DMS153 (cell line): ENCODE measurements around the gene B3GLCT.
"Not testable (repeated sequence)": the region's sequence is repeated elsewhere in the genome, so short reads cannot be mapped to it uniquely, and the experiment has no call there.

Source experiments
- DNase-seq: peaks from one replicate; lab custom pipeline; 2025; lab: John Stamatoyannopoulos, UW

The B3GLCT gene

GRCh38 chr13:31184451-31184850, 15.3 kb upstream of the B3GLCT start:
- no peak for DNase-seq

DNA sequence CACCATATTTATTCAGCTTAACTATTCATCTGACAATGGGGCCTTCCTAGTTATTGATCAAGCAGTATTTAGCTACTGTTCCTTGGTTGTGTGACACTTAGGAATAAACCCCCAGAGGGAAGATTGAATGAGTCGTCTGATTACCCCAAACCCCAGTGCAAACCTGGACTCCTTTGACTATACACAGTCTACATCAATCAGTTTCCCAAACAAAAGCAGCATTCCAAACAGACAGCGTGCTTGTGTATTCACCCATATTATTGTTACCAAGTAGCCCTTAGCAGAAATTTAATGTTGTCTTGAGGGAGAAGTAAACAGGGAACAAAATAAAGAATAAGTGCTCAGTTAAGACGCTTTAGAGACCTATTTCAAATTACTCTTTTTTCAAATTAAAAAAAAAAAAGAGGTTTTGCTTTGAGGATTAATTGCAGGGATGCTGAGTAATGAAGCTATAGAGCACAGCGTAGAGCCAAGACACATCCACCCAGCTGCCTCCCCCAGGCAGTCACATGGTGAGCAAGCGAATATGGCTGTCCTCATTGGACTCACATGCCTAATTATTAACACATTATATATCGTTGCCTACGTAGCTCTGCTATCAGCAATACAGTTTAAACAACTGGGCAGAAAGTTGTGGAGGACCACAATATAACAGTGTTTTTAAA, 14.7 kb upstream of the B3GLCT start:
- no peak for DNase-seq

- DNase-seq: no peak
Observed at GRCh38 chr13:31191748-31192147, 8.0 kb upstream of the B3GLCT start.

DNA sequence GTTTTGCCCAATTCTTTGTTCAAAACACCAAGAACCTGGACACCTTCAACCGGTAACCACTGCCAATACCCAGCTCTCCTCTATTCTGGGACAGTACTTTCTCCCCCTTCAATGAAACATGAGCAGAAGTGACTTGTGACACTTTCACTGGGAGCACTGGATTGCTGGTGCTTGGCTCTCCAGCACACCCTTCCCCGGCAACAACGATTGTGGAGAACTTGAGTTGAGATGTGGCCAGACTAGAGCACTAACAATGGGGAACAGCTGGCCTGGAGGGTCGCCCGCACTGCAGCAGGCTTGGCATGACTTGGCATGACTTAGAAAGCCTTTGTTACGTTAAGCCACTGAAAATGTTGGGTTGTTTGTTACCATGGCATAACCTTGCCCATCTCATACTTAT, 7.5 kb upstream of the B3GLCT start:
- DNase-seq: no peak

GRCh38 chr13:31195616-31196015, 4.2 kb upstream of the B3GLCT start:
- no peak for DNase-seq

DNA sequence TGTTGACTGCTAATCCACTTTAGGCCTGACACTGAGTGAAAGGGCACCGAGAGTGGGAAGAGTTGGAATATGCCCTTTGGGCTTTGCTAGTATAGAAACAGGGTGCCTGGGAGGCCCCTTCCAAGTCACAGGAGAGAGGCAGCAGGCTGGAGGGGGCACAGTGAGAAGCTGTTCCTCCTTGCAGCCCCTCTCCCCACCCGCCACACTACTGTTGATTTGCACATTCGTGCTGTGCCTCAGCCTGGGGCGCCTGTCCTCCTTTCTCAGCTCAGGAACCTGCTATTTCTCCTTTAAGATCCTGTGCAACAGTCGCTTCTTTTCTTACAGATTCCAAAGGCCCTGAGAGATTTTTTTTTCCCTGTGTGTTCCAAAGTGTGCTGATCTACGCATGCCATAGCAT, 2.8 kb upstream of the B3GLCT start:
- no peak for DNase-seq

DNA sequence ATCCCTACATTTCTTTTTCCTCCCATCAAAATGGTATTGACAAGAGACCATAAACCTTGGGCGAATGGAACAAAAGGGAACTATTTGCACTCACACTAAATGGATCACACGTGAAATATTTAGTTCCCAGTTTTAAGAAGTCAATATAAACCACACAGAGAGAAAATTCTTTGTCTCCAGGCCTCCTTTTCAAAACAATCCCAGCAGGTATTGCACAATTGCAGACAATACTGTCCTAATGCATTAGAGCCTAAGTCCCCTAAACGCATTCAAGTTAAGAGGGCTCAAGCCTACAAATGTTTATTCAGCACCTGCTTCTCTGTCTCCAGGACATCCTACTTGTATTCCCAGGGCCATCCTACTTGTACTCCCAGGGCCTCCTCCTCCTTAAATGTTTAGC, 1.3 kb upstream of the B3GLCT start:
- DNase-seq: no peak

DNA sequence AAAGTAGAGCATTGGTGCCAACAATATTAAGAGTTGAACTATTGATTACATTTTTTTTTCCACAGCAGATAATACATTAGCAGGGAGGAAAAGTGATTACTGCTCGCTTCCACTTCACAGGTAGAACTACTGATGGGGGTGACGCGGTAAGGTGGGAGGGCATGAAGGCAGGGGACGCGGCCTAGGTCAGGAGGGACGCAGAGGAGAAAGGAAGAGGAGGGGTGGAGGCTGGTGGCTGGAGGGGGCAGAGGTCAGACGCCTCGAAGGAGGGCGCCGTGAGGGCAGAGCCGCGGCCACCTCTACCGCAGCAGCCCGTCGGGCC, 287 bp upstream of the B3GLCT start:
- DNase-seq: no peak

GRCh38 chr13:31200637-31200971, 829 bp downstream of the B3GLCT start:
- DNase-seq: no peak

DNA sequence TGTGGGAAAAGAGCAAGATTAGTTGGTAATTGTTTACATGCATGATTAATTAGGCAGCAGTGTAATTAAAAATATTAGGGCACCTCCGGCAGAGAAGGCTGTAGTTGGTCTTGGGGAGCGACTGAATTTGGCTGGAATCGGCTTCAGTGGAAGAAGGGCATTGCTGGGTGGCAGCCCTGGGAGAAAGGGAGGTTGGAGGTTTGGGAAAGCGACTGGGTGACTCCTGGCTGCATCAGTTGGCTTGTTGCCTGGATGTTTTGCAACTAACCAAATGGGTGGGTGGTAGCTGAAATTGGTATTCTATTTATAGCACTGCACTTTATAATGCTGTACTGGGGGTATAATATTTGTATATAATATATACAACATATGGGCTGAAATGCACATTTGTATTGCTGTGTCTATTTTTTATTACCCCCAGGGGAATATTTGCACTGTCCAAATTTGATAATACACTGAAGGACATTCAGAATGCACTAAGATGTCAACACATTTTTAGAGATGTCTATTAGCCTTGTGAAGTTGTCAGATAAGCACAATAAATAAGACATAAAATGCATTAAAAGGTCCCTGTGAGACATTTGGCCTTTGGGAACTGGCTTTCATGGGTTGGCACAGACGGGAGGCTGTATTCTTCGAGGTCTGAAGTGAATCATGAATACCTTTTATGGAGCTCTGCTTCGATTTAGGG, 1.7 kb downstream of the B3GLCT start:
- DNase-seq: no peak

GRCh38 chr13:31204592-31204991, 4.8 kb downstream of the B3GLCT start:
- DNase-seq: no peak

- no peak for DNase-seq
Observed at GRCh38 chr13:31207661-31208552, 8.1 kb downstream of the B3GLCT start.

- no peak for DNase-seq
Observed at GRCh38 chr13:31208559-31209122, 8.9 kb downstream of the B3GLCT start.

DNA sequence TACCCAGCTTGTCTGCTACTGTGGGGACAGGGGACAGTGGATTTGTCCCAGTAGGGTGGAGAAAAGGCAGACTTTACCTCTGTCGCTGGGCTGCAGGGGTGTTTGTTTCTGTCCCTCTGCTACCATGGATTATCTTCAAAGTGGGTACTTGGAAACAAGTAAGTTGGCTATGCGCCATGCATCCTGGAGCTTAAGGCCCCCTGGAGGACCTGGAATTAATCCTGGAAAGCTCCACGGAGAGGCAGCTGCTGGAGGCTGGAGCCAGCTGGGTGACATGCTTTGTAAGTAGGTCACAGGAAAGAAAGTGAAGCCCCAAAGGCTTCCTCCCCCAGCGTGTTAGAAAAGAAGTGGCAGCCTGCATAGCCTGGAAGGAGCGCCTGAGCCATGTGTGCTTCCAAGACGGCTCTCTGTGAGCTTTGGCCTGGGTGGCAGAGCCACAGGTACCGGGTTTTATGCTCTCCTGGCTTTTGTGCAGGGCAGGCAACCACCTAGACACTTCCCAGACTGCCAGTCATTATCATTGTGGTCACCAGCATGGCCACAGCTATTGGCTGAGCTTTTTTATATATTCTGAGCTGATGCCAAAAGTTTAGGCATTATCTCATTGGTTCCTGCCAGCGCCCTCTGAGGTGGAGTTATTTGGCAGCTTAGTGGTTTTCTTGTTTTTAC, 9.5 kb downstream of the B3GLCT start:
- peak; percentile 27 for DNase-seq

- no peak for DNase-seq
Observed at GRCh38 chr13:31209841-31210210, 10.1 kb downstream of the B3GLCT start.

GRCh38 chr13:31213651-31214289, 14.0 kb downstream of the B3GLCT start:
- no peak for DNase-seq

DNA sequence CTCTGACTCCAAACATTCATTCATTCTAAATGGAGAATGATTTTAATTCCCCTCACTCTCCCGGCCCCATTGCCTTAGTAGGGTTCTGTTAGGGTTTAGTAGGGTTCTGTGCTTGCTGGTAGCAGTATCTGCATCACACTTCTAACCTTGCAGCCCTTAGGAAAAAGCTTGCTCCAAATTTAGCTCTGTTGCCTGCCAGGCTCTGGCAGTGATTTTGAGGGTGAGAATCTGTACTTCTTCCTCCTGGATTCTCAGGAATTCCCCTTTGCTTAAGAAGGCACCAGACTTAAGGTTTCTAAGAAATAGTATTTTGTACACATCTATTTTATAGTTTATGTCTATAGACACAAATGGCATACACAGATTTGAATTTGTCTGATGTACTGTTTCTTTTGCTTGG, 14.7 kb downstream of the B3GLCT start:
- DNase-seq: no peak

DNA sequence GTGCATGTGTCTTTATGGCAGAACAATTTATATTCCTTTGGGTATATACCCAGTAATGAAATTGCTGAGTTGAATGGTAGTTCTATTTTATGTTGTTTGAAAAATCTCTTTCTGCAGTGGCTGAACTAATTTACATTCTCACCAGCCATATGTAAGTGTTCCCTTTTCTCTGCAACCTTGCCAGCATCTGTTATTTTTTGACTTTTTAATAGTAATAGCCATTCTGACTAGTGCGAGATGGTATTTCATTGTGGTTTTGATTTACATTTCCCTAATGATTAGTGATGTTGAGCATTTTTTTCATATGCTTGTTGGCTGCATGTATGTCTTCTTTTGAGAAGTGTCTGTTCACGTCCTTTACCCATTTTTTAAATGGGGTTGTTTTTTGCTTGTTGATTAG, 17.1 kb downstream of the B3GLCT start:
- DNase-seq: not testable (repeated sequence)

GRCh38 chr13:31219909-31220598, 20.3 kb downstream of the B3GLCT start:
- no peak for DNase-seq

DNA sequence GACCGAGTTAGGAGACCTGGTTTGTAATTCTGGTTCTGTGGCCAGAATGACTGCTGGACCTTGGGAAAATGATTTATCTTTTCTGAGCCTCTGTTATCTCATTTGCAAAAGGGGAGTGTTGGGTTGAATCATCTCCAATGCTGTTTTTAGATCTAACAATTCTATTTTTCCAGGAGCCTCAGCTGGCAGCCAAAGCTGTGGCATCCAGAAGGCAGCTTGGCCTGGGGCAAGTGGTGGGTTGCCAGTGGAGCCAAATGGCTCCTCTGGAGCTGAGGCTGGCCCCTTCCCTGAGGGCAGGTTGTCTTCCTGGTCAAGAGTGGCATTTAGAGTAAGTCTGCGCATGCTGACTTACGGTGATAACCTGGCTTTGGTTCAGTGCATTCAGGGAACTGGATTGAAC, 21.3 kb downstream of the B3GLCT start:
- no peak for DNase-seq

DNA sequence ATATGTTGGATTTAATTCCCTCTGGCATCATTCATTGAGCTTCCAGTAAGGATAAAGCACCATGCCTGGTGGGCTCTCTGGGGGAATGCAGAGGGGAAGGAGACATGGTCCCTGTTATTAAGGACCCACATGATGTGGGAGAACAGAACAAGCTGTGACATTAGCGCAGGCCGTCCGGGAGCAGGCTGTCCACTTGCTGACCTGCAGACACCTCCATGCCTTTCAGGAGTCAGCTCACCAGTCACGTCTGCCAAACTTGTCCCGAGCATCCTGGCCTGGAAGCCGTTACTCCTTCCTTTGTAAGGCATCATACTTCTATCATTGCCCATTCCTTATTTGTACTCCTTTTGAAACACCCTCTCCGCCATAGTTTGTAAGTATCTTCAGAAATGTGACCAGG, 23.4 kb downstream of the B3GLCT start:
- DNase-seq: no peak
